GM23338 (cell line): ENCODE data around the gene SUSD4. TPM values are rescaled to one million over a fixed set of nuclear protein-coding genes. Genes with fewer than 3 reads are reported as not detected.

Experiments used
- ATAC-seq: fragments of 200-7000 bp; cut with Tn5 transposase; 3 replicates; pipeline ENCODE4 v1.9.1; 2020
- DNase-seq: peaks from one replicate; pipeline ENCODE4 v3.0.0-alpha.2; 2015; ENCODE audit warnings: low spot score
- H2AFZ ChIP-seq: fragments of 200-600 bp; sonication (generic); 2 replicates; pipeline ENCODE4 v1.8.0; 2016; ENCODE audit warnings: antibody characterized with exemption, mild to moderate bottlenecking, moderate library complexity
- H3F3A ChIP-seq: fragments of 200-600 bp; sonication (generic); replicated peaks from 2 replicates; pipeline ENCODE4 v1.8.0; 2017; ENCODE audit warnings: antibody characterized with exemption, mixed run types, low read depth
- H3K27ac ChIP-seq: fragments of 200-600 bp; sonication (generic); 2 replicates; pipeline ENCODE4 v1.6.1; 2016; ENCODE audit warnings: low read depth
- H3K27me3 ChIP-seq: fragments of 200-600 bp; sonication (generic); 2 replicates; pipeline ENCODE4 v1.8.0; 2016; ENCODE audit warnings: mild to moderate bottlenecking, mixed run types, moderate library complexity; ENCODE audit not compliant: insufficient read depth
- H3K36me3 ChIP-seq: fragments of 200-600 bp; sonication (generic); 2 replicates; pipeline ENCODE4 v1.8.0; 2016; ENCODE audit warnings: mild to moderate bottlenecking; ENCODE audit not compliant: insufficient read depth
- H3K4me1 ChIP-seq: fragments of 200-600 bp; sonication (generic); 2 replicates; pipeline ENCODE4 v1.8.0; 2016; ENCODE audit warnings: mild to moderate bottlenecking, moderate library complexity; ENCODE audit not compliant: insufficient read depth
- H3K4me2 ChIP-seq: fragments of 200-600 bp; sonication (generic); 2 replicates; pipeline ENCODE4 v1.7.1; 2017; ENCODE audit warnings: mixed run types
- H3K4me3 ChIP-seq: fragments of 200-600 bp; sonication (generic); 2 replicates; pipeline ENCODE4 v1.6.1; 2016; ENCODE audit warnings: mixed run types
- H3K79me2 ChIP-seq: fragments of 200-600 bp; sonication (generic); replicated peaks from 2 replicates; pipeline ENCODE4 v1.8.0; 2017; ENCODE audit warnings: mild to moderate bottlenecking; ENCODE audit not compliant: insufficient read depth
- H3K9me2 ChIP-seq: fragments of 200-600 bp; sonication (generic); 2 replicates; pipeline ENCODE4 v1.8.0; 2017; ENCODE audit not compliant: insufficient read depth
- H4K20me1 ChIP-seq: fragments of 200-600 bp; sonication (generic); replicated peaks from 2 replicates; pipeline ENCODE4 v1.8.0; 2017; ENCODE audit warnings: mild to moderate bottlenecking; ENCODE audit not compliant: insufficient read depth
- H3K27ac Mint-ChIP-seq: 2 replicates; pipeline ENCODE4 v1.8.0; 2020; ENCODE audit warnings: inconsistent platforms, mild to moderate bottlenecking, moderate library complexity, mixed read lengths
- H3K27me3 Mint-ChIP-seq: 3 replicates; pipeline ENCODE4 v1.8.0; 2022; ENCODE audit warnings: low read depth, mild to moderate bottlenecking, moderate library complexity, mixed read lengths, inconsistent platforms; ENCODE audit not compliant: insufficient read depth, poor library complexity
- H3K36me3 Mint-ChIP-seq: 3 replicates; pipeline ENCODE4 v1.8.0; 2021; ENCODE audit warnings: low read depth, mild to moderate bottlenecking, inconsistent platforms, moderate library complexity, mixed read lengths
- H3K4me1 Mint-ChIP-seq: 3 replicates; pipeline ENCODE4 v1.8.0; 2020; ENCODE audit warnings: mild to moderate bottlenecking, inconsistent platforms, mixed read lengths
- H3K4me3 Mint-ChIP-seq: 3 replicates; pipeline ENCODE4 v1.8.0; 2021; ENCODE audit warnings: moderate library complexity, mild to moderate bottlenecking, inconsistent platforms, mixed read lengths
- H3K9me3 Mint-ChIP-seq: 3 replicates; pipeline ENCODE4 v1.8.0; 2020; ENCODE audit warnings: moderate library complexity, mild to moderate bottlenecking, inconsistent platforms, mixed read lengths
- CREB1 ChIP-seq: fragments of 250-450 bp; sonication (Bioruptor Pico); IDR thresholded peaks from 2 replicates; pipeline ENCODE4 v1.5.0; 2020; ENCODE audit warnings: low read depth, mild to moderate bottlenecking, moderate library complexity
- CTCF ChIP-seq, 2 experiments: fragments of 200-600 bp in 1 of 2; sonication (generic) in 1 of 2; conservative IDR thresholded peaks; 2 replicates each; pipeline versions ENCODE4 v1.5.1 to v1.6.1; 2016 to 2017; ENCODE audit warnings: antibody characterized with exemption in 2 of 2, low read depth in 2 of 2, mild to moderate bottlenecking in 2 of 2, moderate library complexity in 1 of 2
- EZH2phosphoT487 ChIP-seq: fragments of 200-600 bp; sonication (generic); IDR thresholded peaks from one replicate; pipeline ENCODE4 v1.8.1; 2018; ENCODE audit warnings: antibody characterized with exemption; ENCODE audit not compliant: unreplicated experiment
- JUNB ChIP-seq: IDR thresholded peaks from one replicate; pipeline ENCODE4 v1.6.1; 2016; ENCODE audit warnings: antibody characterized with exemption; ENCODE audit not compliant: unreplicated experiment
- NANOG ChIP-seq: IDR thresholded peaks from 2 replicates; pipeline ENCODE4 v1.6.1; 2016; ENCODE audit warnings: antibody characterized with exemption, borderline replicate concordance
- POLR2AphosphoS5 ChIP-seq: IDR thresholded peaks from 2 replicates; pipeline ENCODE4 v1.6.1; 2016; ENCODE audit warnings: antibody characterized with exemption, low read depth
- STAT1 ChIP-seq: IDR thresholded peaks from one replicate; pipeline ENCODE4 v1.6.1; 2016; ENCODE audit warnings: antibody characterized with exemption; ENCODE audit not compliant: unreplicated experiment
- ZNF331 ChIP-seq: fragments of 250-450 bp; sonication (Bioruptor Pico); IDR thresholded peaks from 2 replicates; pipeline ENCODE4 v1.5.0; 2020; ENCODE audit warnings: low read depth, mild to moderate bottlenecking, moderate library complexity
- polyA plus RNA-seq: library from polyadenylated mRNA; unstranded; fragments of >200 nt; fragmentation: Nextera tagmentation; extraction: Ambion mirVana; gene quantifications from 2 replicates; pipeline ENCODE4 v1.2.1, GENCODE V29; 2016
- total RNA-seq: library from RNA; depleted of rRNA; stranded (reverse); fragments of >200 nt; shearing (Covaris generic); gene quantifications from 2 replicates; pipeline ENCODE4 v1.2.3, GENCODE V29; 2014
- TF ChIP-seq, protein P1 (sequence below): fragments of 250-450 bp; sonication (Bioruptor Pico); IDR thresholded peaks from 2 replicates; pipeline ENCODE4 v1.5.0; 2020; ENCODE audit warnings: mild to moderate bottlenecking, moderate library complexity

SUSD4 gene
- total and polyA plus RNA-seq, 2 experiments from 2014 or later = 2.3 to 3.6 TPM

- TF ChIP-seq, protein P1, sequence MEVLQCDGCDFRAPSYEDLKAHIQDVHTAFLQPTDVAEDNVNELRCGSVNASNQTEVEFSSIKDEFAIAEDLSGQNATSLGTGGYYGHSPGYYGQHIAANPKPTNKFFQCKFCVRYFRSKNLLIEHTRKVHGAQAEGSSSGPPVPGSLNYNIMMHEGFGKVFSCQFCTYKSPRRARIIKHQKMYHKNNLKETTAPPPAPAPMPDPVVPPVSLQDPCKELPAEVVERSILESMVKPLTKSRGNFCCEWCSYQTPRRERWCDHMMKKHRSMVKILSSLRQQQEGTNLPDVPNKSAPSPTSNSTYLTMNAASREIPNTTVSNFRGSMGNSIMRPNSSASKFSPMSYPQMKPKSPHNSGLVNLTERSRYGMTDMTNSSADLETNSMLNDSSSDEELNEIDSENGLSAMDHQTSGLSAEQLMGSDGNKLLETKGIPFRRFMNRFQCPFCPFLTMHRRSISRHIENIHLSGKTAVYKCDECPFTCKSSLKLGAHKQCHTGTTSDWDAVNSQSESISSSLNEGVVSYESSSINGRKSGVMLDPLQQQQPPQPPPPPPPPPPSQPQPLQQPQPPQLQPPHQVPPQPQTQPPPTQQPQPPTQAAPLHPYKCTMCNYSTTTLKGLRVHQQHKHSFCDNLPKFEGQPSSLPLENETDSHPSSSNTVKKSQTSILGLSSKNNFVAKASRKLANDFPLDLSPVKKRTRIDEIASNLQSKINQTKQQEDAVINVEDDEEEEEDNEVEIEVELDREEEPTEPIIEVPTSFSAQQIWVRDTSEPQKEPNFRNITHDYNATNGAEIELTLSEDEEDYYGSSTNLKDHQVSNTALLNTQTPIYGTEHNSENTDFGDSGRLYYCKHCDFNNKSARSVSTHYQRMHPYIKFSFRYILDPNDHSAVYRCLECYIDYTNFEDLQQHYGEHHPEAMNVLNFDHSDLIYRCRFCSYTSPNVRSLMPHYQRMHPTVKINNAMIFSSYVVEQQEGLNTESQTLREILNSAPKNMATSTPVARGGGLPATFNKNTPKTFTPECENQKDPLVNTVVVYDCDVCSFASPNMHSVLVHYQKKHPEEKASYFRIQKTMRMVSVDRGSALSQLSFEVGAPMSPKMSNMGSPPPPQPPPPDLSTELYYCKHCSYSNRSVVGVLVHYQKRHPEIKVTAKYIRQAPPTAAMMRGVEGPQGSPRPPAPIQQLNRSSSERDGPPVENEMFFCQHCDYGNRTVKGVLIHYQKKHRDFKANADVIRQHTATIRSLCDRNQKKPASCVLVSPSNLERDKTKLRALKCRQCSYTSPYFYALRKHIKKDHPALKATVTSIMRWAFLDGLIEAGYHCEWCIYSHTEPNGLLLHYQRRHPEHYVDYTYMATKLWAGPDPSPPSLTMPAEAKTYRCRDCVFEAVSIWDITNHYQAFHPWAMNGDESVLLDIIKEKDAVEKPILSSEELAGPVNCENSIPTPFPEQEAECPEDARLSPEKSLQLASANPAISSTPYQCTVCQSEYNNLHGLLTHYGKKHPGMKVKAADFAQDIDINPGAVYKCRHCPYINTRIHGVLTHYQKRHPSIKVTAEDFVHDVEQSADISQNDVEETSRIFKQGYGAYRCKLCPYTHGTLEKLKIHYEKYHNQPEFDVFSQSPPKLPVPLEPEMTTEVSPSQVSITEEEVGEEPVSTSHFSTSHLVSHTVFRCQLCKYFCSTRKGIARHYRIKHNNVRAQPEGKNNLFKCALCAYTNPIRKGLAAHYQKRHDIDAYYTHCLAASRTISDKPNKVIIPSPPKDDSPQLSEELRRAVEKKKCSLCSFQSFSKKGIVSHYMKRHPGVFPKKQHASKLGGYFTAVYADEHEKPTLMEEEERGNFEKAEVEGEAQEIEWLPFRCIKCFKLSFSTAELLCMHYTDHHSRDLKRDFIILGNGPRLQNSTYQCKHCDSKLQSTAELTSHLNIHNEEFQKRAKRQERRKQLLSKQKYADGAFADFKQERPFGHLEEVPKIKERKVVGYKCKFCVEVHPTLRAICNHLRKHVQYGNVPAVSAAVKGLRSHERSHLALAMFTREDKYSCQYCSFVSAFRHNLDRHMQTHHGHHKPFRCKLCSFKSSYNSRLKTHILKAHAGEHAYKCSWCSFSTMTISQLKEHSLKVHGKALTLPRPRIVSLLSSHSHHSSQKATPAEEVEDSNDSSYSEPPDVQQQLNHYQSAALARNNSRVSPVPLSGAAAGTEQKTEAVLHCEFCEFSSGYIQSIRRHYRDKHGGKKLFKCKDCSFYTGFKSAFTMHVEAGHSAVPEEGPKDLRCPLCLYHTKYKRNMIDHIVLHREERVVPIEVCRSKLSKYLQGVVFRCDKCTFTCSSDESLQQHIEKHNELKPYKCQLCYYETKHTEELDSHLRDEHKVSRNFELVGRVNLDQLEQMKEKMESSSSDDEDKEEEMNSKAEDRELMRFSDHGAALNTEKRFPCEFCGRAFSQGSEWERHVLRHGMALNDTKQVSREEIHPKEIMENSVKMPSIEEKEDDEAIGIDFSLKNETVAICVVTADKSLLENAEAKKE (CRISPR knock-in tag) = no peak
- TF ChIP-seq STAT1 (no peak), ZNF331 (CRISPR knock-in tag) (no peak), JUNB (no peak)
Measured at GRCh38 chr1:223233410-223234169, 130.4 kb downstream of the SUSD4 start (continued).

GRCh38 chr1:223233019-223233409 lies 131.0 kb downstream of the SUSD4 start:
- DNase-seq = no peak
- no peaks in the 10 kb centered on the region for H3K4me1 ChIP-seq
- no peak overlapping the region for H3K4me3 ChIP-seq
- no peaks in the 10 kb centered on the region for H3K79me2 ChIP-seq
- H3K4me1 Mint-ChIP-seq = no peaks in the 10 kb centered on the region; the same call in 1 of the 3 replicates
- H3K4me3 Mint-ChIP-seq = no peak overlapping the region
- no peaks in the 10 kb centered on the region for H3K36me3 ChIP-seq
- H2AFZ ChIP-seq = no peak overlapping the region
- no peak for ATAC-seq
- H3K36me3 Mint-ChIP-seq = no peaks in the 10 kb centered on the region; the same call in 2 of the 3 replicates
- peaks cover 6% of the 10 kb centered on the region; the same call in 1 of the 2 replicates for H3K9me2 ChIP-seq
- peaks cover 1% of the 10 kb centered on the region for H3K27me3 Mint-ChIP-seq
- H3K27me3 ChIP-seq = no peaks in the 10 kb centered on the region
- no peaks in the 10 kb centered on the region for H4K20me1 ChIP-seq
- H3K27ac ChIP-seq = no peak overlapping the region
- H3K27ac Mint-ChIP-seq = no peak overlapping the region
- TF ChIP-seq NANOG (no peak), POLR2AphosphoS5 (no peak), CREB1 (CRISPR knock-in tag) (no peak), ZNF331 (CRISPR knock-in tag) (no peak), CTCF (conservative IDR thresholded peaks at IDR 0.05; ENCODE audit: low read depth in 2 of 2) (no peak), EZH2phosphoT487 (no peak)
- no peak overlapping the region for H3K4me2 ChIP-seq
- H3F3A ChIP-seq = no peaks in the 10 kb centered on the region
- no peaks in the 10 kb centered on the region for H3K9me3 Mint-ChIP-seq
